SHP77 (cell line): ENCODE results near the gene LRRC26.

Experiments
- DNase-seq, 2 experiments: peaks; one replicate each; lab custom pipeline; 2025; lab: John Stamatoyannopoulos, UW

LRRC26 gene, protein sequence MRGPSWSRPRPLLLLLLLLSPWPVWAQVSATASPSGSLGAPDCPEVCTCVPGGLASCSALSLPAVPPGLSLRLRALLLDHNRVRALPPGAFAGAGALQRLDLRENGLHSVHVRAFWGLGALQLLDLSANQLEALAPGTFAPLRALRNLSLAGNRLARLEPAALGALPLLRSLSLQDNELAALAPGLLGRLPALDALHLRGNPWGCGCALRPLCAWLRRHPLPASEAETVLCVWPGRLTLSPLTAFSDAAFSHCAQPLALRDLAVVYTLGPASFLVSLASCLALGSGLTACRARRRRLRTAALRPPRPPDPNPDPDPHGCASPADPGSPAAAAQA

DNA sequence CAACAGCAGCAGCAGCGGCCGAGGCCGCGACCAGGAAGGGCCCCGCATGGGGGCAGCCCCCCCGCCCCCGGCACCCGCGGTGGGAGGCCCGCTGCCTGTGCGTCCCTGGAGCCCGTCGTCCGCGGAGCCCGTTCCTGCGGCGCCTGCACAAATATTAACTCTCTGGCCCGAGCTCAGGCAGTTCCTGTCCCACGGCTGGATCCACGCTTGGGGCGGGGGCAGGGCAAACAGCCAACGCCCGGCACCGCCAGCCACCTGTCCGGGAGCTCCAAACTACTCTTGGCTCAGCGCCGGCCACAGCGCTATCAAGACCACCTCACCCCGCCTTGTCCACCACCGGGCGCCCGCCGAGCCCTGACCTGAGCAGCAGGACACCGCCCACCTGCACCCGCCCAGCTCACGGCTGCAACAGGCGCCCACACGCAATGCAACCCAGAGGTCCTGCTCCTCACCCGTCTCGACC, at the start of gene LRRC26:
TSS of gene LRRC26 (minus strand) at position 156 of the 463 bp plus-strand sequence. CDS start at position 48, 108 bp downstream.
- DNase-seq, result no peak

DNA sequence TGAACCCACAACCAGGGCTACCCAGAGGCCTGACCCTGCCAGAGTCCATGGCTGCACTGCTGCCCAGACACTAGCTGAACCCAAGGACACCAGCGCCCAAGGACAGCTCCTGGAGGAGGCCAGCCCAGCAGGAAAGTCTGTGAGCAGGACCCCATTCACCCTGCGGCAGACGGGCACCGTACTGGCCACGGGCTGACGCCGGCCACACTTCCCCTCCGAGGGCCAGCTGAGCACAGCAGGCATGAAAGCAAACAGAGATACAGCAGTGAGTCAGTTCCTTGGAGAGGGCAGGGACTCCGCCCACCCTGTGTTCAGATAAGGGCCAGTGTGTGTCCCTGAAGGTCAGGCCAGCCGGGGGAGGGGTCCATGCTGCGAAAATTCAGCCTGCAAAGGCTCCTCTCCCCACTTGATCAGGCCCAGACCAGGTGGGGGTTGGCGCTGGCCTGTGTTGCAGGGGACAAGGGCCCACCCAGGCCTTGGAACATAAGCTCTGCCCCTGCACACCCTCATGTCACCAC, 49.0 kb upstream of the LRRC26 start:
- DNase-seq, result peak in 1 of 2 experiments; percentile 39

DNA sequence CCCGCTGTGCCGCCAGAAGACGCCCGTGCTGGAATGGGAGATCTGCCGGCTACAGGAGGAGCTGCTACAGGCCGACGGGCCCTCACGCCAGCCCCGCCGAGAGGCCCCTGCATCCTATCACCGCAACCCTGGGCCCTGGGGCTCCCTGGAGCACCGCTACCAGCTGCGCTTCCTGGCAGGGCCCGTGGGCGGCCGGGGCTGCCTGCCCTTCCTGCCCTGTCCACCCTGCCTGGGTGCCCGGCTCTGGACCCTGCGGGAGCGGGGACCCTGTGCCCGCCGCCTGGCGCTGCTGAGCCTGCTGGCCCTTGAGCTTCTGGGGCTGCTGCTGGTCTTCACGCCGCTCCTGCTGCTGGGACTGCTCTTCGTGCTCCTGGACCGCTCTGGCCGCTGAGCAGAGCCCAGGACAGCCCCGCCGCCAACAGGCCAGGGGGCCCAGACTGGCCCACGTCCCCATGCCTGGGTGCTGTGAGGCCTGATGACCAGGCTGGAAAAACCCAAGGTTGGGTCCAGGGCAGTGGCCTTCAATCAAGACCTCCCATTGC, 48.4 kb upstream of the LRRC26 start:
- DNase-seq, result no peak

DNA sequence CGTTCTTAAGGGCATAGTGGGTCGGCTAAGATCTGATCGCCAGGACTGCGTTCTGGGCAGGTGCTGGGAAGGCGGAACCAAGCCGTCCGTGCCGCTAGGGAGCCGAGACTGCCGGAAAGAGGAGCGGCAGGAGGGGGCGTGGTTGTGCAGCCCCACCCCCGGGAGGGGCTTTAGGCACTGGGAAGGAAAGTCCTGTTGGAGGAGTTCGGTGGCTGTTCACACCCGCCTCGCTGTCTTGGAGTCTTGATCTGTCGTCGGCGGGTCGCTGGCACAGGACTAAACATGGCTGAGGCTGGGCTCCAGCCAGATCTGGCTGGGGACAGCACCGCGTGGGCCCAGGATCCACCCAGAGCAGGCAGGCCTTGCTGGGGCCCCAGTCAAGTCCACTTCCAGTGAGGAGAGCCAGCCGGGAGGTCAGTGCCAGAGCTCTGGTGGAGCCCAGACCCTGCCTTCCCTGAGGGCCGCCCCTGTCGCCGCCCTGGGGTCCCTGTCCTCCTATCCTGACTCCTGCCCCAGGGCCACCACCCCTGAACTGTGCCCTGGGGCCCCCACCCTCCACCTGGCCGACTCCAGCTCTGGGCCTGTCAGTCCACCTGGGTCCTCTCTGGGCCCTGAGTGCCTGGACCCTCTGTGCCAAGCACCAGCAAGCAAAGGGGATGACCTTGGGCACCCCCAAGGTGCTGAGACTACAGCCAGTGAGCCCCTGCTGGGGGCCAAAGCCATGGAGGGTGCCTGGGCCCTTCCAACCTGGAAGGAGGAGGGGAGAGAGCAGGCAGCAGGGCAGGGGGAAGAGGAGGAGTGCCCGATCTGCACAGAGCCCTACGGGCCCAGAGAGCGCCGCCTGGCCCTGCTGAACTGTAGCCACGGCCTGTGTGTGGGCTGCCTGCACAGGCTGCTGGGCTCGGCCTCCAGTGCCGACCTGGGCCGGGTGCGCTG, 47.7 kb upstream of the LRRC26 start:
- DNase-seq, result no peak

DNA sequence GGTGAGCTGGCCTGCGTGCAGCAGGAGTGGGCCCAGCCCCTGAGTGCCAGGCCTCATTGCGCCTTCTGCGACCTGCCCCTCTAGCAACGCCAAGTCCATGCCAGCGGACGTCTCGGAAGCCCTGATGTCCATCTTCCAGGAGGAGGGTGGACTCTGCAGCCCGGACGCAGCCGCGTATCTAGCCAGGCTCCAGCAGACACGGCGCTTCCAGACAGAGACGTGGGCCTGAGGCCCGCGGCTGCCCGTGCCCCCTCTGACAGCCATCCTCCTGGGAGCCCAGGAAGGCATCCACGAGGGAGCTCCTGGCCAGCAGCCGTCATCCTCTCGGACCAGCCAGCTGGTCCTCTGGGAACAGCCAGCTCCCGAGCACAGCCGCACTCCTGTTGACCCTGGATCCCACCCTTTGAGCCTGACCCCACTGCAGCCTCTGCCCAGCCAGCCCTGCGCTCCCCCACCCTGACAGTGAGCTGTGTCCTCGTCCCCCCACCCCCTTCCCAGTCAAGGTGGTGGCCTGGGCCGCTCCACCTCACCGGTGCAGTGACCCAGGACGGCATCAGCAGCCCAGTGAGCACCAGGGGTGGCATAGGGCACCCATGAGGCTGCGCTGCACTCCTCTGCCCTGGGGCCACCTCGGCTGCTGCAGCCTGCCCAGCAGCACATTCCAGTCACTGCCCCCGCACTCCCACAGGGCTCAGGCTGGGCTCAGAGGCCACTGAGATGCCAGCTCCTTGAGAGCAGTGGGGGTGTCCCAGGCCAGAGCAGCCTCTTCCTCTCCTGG, 46.5 kb upstream of the LRRC26 start:
- DNase-seq, result no peak

DNA sequence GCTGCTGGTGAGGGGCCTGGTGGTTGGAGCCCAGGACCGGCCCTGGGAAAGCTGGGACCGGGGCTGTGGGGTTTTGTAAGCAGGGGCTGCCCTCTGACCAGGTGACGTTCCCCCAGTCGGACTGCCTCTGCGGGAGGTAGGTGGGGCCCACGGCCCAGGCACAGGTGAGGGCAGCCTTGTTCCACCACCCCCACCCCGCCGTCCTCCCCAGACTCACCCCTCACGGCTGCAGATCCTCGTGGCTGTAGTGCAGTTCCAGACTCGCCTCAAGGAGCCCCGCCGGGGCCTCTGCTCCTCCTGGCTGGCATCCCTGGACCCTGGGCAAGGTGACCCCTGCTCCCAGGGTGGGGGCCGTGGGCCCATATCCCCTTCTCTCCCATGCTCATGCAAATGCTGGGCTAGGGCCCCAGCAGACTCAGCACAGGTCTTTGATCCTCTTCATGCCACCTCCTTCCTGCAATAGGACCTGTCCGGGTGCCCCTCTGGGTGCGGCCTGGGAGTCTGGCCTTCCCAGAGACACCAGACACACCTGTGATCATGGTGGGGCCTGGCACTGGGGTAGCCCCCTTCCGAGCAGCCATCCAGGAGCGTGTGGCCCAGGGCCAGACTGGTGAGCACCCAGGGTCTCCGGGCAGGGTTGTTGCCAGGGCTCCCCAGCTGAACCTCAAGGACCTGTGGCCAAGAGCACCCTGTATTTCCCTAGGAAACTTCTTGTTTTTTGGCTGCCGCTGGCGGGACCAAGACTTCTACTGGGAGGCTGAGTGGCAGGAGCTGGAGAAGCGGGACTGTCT, 45.5 kb upstream of the LRRC26 start:
- DNase-seq, result no peak

DNA sequence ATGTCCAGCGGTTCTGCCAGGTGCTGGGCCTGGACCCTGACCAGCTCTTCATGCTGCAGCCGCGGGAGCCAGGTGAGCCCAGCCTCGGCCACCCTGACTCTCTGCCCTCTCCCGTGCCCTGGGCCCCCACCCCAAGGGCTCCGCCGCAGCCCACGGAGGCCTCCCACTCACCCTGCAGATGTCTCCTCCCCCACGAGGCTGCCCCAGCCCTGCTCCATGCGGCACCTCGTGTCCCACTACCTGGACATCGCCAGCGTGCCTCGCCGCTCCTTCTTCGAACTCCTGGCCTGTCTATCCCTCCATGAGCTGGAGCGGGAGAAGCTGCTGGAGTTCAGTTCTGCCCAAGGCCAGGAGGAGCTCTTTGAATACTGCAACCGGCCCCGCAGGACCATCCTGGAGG, 44.8 kb upstream of the LRRC26 start:
- DNase-seq, result no peak

DNA sequence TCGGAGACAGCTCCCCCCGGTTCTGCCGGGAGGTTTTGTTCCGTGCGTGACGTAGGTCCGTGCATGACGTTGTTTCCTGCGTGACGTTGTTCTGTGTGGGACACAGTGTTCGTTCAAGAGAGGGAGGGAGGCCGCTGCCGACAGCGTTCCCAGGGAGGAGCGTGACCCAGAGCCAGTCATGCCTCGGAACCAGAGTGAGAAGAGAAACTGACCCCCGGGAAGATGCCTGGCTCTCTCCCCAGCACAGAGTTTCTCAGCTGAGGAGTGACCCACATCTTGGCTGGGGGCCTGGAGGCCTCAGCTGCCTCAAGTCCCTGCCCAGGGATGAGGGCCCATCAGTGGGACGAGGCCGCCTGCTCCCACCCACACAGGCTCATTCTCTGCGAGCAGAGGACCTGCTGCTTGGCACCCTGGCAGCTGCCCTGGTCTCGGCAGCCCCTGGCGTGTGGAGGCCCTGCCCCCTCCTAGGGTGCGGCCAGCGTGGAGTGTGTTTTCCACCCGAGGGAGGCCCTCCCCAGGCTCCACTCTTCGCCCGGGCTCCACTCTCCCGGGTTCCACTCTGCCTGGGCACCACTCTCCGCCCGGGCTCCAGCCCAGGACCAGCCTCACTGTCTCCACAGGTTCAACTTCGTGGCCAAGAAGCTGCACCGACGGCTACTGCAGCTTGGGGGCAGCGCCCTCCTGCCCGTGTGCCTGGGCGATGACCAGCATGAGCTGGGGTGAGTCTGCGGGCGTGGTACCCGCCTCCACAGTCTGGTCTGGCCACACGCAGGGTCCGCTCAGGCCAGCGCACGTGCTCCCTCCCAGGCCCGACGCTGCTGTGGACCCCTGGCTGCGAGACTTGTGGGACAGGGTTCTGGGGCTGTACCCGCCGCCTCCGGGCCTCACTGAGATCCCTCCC, 43.6 kb upstream of the LRRC26 start:
- no peak for DNase-seq

DNA sequence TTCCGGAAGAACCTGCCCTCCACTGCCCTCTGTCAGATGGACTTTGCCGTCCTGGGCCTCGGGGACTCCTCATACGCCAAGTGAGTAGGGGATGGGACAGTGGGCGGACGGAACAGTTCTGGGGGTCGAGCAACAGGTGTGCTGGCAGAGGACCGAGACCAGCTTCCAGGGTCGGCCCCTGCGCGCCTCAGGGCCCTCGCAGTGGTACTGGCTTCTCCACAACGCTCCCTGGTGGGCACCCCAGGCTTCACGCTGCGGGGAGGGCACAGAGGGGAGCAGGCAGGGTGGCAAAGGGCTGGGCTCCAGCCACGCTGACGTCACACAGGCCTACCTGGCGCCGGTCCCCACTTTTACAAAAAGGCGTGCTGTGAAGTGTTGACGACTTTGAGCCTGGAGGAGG, 42.7 kb upstream of the LRRC26 start:
- no peak for DNase-seq

DNA sequence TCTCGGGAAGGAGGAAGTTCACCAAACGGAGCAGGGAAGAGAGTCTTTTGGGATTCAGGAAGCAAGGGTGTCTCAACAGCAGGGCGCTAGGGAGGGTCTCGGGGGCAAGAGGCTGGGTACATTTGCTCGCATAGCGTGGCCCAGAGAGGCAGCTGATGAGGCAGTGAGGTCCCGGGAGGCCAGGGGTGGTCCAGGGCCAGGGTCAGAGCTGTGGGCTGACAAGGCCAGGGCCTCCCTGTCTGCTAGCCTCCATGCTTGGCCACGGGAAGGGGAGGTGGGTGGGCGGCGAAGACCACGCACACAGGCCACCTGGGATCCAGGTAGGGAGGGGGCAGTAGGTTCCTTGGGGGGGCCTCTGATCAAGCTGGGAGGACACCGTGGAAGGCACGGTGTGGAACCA, 41.7 kb upstream of the LRRC26 start:
- DNase-seq, result no peak

DNA sequence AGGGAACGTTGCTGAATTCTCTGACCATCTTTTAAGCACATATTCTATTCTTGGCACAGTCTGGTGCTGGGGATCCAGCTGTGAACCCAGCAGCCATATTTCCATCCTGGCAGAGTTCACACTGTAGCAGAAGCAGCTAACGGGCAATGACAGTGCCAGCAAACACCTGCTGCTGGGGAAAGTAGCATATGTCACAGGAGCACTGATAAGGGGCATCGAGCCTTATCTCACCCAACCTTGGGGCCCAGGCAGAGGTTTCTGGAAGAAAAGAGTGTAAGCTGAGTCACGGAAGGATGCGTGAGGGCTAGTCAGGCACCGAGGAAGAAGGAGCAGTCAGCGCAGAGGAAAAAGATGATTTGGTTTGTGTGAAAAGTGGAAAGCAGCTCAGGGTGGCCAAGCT, 36.8 kb upstream of the LRRC26 start:
- DNase-seq, result no peak

DNA sequence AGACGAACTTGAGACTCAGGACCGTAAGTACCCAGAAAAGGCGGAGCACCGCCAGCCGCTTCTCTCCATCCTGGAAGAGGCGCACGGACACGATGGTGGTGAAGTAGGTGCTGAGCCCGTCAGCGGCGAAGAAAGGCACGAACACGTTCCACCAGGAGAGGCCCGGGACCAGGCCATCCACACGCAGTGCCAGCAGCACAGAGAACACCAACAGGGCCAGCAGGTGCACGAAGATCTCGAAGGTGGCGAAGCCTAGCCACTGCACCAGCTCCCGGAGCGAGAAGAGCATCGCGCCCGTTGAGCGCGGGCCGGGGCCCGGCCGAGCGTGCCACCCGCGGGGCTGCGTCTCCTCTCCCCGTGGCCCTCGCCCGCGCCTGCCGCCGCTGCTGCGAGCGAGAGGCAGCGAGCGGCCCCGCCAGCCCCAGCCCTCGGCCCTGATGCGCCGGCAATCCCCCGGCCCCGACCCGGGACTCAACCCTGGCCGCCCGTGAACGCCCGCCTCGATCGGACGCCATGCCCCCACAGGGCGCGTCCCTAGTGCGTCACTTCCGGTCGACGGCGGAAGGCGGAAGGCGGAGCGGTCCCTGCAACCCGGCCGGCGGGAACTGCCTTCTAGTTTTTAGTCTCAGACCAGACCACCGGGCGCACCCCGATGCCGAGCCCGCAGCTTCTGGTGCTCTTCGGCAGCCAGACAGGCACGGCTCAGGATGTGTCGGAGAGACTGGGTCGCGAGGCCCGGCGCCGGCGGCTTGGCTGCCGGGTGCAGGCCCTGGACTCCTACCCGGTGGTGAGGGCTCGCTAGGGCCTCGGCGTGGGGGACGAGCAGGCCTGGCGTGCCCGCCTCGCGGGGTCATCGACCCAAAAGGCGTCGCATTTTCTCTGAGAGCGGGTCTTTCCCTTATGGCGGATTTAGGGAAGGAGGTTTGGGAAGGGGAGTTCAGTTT, 35.5 kb upstream of the LRRC26 start, which contains the start of the genes NDOR1 and TMEM203:
TSS of gene NDOR1 (plus strand) at position 575 of the 944 bp plus-strand sequence. CDS start at position 653, 78 bp downstream.
TSS of gene TMEM203 (minus strand) at position 523 of the 944 bp plus-strand sequence. CDS start at position 289, 234 bp downstream.
- DNase-seq, result peak; percentile 81 to 85

DNA sequence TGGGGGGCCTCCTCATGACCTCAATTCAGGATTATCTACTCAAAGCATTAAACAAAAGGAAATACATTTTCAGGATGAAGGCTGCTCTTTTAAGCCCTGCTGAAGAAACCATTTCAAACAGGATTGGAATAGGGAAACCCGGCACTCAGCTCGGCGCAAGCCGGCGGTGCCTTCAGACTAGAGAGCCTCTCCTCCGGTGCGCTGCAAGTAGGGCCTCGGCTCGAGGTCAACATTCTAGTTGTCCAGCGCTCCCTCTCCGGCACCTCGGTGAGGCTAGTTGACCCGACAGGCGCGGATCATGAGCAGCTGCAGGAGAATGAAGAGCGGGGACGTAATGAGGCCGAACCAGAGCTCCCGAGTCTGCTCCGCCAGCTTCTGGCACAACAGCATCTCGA, 34.9 kb upstream of the LRRC26 start:
- DNase-seq, result no peak

DNA sequence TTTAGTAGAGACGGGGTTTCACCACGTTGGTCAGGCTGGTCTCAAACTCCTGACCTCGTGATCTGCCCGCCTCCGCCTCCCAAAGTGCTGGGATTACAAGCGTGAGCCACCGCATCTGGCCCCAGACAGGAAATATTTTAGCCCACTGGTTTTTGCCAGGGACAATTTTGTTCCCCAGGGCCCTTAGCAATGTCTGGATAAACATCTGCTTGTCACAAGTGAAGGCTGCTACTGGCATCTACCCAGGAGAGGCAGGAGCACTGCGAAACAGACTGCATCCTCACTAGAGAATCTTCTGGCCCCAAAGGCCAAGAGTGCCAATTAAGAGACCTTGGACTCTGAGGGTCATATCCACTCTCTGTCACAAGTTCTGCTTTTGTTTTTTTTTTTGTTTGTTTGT, 33.1 kb upstream of the LRRC26 start:
- no peak for DNase-seq

DNA sequence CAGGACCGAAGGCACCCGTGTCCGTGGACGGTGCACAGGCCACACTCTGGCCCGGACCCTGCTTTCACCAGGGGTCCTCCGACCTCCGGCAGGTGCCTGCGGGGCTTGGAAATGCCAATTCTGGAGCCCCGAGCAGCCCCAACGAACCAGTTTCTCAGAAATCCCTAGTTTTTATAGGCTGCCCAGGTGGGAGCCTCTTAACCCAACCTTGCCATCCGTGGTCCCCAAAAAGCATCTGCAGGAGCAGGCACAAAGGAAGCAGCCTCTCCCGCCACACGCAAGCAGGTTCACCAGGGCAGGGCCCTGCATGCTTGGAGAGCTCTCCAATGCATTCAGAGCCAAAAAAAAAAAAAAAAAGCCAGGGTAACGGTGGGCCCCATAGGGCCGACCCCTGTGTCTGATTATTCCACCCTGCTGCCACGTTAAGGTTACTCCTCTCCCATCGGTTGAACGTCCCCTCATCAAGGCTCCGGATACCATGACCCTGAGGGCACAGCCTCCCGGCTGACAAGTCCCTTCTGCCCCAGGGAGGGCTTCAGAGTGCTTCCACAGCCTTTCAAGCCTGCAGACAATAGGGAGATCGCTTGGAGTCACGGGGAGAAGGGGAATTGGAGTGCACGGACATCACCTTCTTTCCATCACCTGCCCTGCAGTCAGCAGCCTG, 31.5 kb upstream of the LRRC26 start:
- DNase-seq, result no peak

DNA sequence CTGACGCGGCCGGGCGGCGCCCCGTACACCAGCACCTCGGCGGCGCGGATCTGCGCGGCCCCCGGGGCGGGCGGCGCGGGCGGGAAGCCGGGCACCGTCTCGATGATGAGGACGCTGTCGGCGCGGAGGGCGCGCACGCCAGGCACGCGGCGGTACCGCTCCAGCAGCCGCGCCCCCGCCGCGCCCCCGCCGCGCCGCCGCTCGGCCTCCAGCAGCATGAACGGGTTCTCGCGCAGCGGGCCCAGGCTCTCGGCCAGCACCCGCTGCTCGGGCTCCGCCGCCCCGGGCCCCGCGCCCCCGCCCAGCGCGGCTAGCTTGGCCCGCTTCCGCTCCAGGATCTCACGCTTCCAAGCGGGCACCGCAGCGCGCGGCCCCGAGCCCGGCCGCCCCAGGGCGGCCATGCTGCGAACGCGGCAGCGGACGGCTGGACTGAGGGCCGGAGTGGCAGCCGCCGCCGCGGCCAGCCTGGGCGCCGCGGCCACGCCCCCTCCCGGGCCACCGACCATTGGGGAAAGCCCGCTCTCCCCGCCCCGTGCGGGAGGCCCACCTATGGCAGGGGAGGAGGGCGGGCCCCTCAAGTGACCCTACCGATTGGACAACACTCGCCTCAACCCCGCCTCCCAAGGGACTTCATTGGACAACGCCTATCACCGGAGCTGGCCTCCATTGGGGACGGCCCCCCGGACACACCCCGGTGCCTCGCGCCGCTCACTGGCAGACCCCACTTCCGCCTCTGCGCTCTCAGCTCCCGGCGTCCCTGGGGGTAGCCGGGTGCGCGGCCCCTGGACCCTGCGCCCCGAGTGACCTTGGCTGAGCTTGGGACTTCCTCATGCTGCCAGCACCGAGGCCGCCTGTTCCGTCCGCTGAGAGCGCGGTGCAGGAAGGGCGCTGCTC, 30.7 kb upstream of the LRRC26 start, which contains the start of gene TPRN:
TSS of gene TPRN (minus strand) at position 431 of the 894 bp plus-strand sequence. CDS start at position 401, 30 bp downstream.
- peak; percentile 99 for DNase-seq
